GM23248 (cell line): ENCODE data around the gene OR8U1. TPM values are rescaled to one million over a fixed set of nuclear protein-coding genes. Genes with fewer than 3 reads are reported as not detected.

ENCODE experiments used
- DNase-seq: peaks from one replicate; pipeline ENCODE4 v3.0.0-alpha.2; 2015
- H2AFZ ChIP-seq: fragments of 200-600 bp; sonication (generic); 2 replicates; pipeline ENCODE4 v1.6.1; 2016; ENCODE audit warnings: antibody characterized with exemption
- H3F3A ChIP-seq: fragments of 200-600 bp; sonication (generic); 2 replicates; pipeline ENCODE4 v1.6.1; 2016; ENCODE audit warnings: mild to moderate bottlenecking, antibody characterized with exemption, mixed run types; ENCODE audit not compliant: insufficient read depth
- H3K27ac ChIP-seq: fragments of 200-600 bp; sonication (generic); 2 replicates; pipeline ENCODE4 v1.5.1; 2016; ENCODE audit warnings: mild to moderate bottlenecking
- H3K27me3 ChIP-seq: fragments of 200-600 bp; sonication (generic); replicated peaks from 2 replicates; pipeline ENCODE4 v1.6.1; 2016; ENCODE audit warnings: mild to moderate bottlenecking; ENCODE audit not compliant: insufficient read depth
- H3K36me3 ChIP-seq: fragments of 200-600 bp; sonication (generic); 2 replicates; pipeline ENCODE4 v1.6.1; 2016; ENCODE audit warnings: low read depth, mild to moderate bottlenecking
- H3K4me1 ChIP-seq: fragments of 200-600 bp; sonication (generic); 2 replicates; pipeline ENCODE4 v1.6.1; 2016; ENCODE audit warnings: mild to moderate bottlenecking; ENCODE audit not compliant: insufficient read depth
- H3K4me2 ChIP-seq: fragments of 200-600 bp; sonication (generic); one replicate; pipeline ENCODE4 v1.6.1; 2016; ENCODE audit warnings: mild to moderate bottlenecking; ENCODE audit not compliant: unreplicated experiment
- H3K4me3 ChIP-seq: fragments of 200-600 bp; sonication (generic); 2 replicates; pipeline ENCODE4 v1.5.1; 2016; ENCODE audit warnings: mild to moderate bottlenecking
- H3K79me2 ChIP-seq: fragments of 200-600 bp; sonication (generic); 2 replicates; pipeline ENCODE4 v1.6.1; 2016; ENCODE audit warnings: mild to moderate bottlenecking; ENCODE audit not compliant: insufficient read depth
- H3K9ac ChIP-seq: fragments of 200-600 bp; sonication (generic); 2 replicates; pipeline ENCODE4 v1.6.1; 2016; ENCODE audit warnings: mild to moderate bottlenecking
- H3K9me2 ChIP-seq: fragments of 200-600 bp; sonication (generic); 2 replicates; pipeline ENCODE4 v1.6.1; 2016; ENCODE audit warnings: mixed run types, mild to moderate bottlenecking, moderate library complexity; ENCODE audit not compliant: insufficient read depth
- H3K9me3 ChIP-seq: fragments of 200-600 bp; sonication (generic); one replicate; pipeline ENCODE4 v1.6.1; 2017; ENCODE audit warnings: low read depth
- H4K20me1 ChIP-seq: fragments of 200-600 bp; sonication (generic); 2 replicates; pipeline ENCODE4 v1.6.0; 2016; ENCODE audit not compliant: insufficient read depth
- EZH2 ChIP-seq: fragments of 200-600 bp; sonication (generic); IDR thresholded peaks from 2 replicates; pipeline ENCODE4 v1.6.1; 2018; ENCODE audit warnings: antibody characterized with exemption, mild to moderate bottlenecking; ENCODE audit not compliant: insufficient read depth, poor library complexity, severe bottlenecking
- EZH2phosphoT487 ChIP-seq: fragments of 200-600 bp; sonication (generic); IDR thresholded peaks from 2 replicates; pipeline ENCODE4 v1.6.1; 2018; ENCODE audit warnings: antibody characterized with exemption, moderate library complexity, mild to moderate bottlenecking, low read depth; ENCODE audit not compliant: insufficient read depth
- WGBS, 2 experiments: methylation state at CpG; one replicate each; pipeline ENCODE4 v1.1.6; 2015 to 2017; ENCODE audit warnings: low lambda C conversion rate in 2 of 2, low coverage in 1 of 2; ENCODE audit errors: missing lambda C conversion rate in 2 of 2; 5-methylcytosine and 5-hydroxymethylcytosine counted together
- in situ Hi-C: fragments of 300-500 bp; cut with MboI; formaldehyde crosslinking; loops from 2 replicates; pipeline ENCODE4 v1.15.0; 2020
- polyA plus RNA-seq: library from polyadenylated mRNA; unstranded; fragments of >200 nt; fragmentation: Nextera tagmentation; extraction: Ambion mirVana; gene quantifications from 2 replicates; pipeline ENCODE4 v1.2.1, GENCODE V29; 2016
- total RNA-seq: library from RNA; depleted of rRNA; stranded (reverse); fragments of >200 nt; shearing (Covaris generic); gene quantifications from 2 replicates; pipeline ENCODE4 v1.2.3, GENCODE V29; 2014; rRNA removed

Gene OR8U1
- total and polyA plus RNA-seq, 2 experiments from 2014 or later = not detected

DNA sequence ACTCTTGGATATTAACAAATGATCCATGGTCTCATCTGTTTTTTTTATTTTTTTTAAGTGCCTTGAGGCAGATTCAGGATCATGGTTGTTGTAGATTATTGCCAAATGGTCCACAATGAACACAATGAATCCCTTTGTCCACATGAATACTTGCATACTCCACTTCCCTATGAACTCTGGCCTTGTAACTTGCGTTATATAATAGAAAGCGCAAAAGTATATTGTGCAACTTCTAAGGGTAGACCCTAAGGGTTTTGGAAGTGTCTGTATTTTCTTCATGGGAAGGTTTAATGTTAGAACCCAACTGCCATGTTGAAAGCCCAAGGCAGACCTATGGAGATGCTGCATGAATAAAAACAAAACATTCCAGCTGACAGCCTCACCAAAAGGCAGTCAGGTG lies 29.0 kb downstream of the OR8U1 start:
- H4K20me1 ChIP-seq = no peaks in the 10 kb centered on the region
- in situ Hi-C loops = no loop called here
- no peak overlapping the region for H3K9ac ChIP-seq
- H2AFZ ChIP-seq = no peak overlapping the region
- no peaks in the 10 kb centered on the region for H3K36me3 ChIP-seq
- H3K27ac ChIP-seq = no peak overlapping the region
- no peak overlapping the region for H3K4me3 ChIP-seq
- H3K4me1 ChIP-seq = no peaks in the 10 kb centered on the region
- no peak for DNase-seq
- H3K79me2 ChIP-seq = no peaks in the 10 kb centered on the region
- WGBS, 2 experiments = 42 to 56% methylated on average over 2 of the region's 2 CpGs
- no peaks in the 10 kb centered on the region for H3K9me3 ChIP-seq
- TF ChIP-seq EZH2phosphoT487 = no peak
- TF ChIP-seq EZH2 = no peak
- no peaks in the 10 kb centered on the region for H3F3A ChIP-seq
- no peaks in the 10 kb centered on the region for H3K27me3 ChIP-seq
- no peak overlapping the region for H3K4me2 ChIP-seq
- no peaks in the 10 kb centered on the region for H3K9me2 ChIP-seq

DNA sequence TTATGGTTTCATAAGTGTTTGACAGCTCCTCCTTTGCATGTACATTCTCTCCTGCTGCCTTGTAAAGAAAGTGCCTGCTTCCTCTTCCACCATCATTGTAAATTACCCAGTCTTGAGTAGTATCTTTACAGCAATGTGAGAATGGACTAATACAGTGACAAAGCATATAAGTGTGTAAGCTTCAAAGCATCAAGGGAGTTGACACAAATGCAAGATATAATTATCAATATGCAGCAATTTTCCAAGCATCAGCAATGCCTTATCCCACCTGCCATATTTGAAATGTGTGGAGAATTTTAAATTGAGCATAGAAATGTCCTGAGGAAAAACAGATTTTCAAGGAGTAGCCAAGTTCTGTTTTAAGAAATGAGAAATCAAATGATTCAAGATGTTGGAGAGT lies 35.4 kb downstream of the OR8U1 start:
- DNase-seq = no peak
- Histone ChIP-seq H3K36me3 (no peaks in the 10 kb centered on the region), H3K27me3 (no peaks in the 10 kb centered on the region), H3K4me2 (no peak overlapping the region), H3F3A (no peaks in the 10 kb centered on the region), H3K27ac (no peak overlapping the region), H2AFZ (no peak overlapping the region), H3K4me3 (no peak overlapping the region), H3K9ac (no peak overlapping the region), H4K20me1 (no peaks in the 10 kb centered on the region), H3K79me2 (no peaks in the 10 kb centered on the region), H3K4me1 (no peaks in the 10 kb centered on the region), H3K9me3 (no peaks in the 10 kb centered on the region), H3K9me2 (no peaks in the 10 kb centered on the region)
- TF ChIP-seq EZH2phosphoT487 (no peak), EZH2 (no peak)
- in situ Hi-C loops = no loop called here

DNA sequence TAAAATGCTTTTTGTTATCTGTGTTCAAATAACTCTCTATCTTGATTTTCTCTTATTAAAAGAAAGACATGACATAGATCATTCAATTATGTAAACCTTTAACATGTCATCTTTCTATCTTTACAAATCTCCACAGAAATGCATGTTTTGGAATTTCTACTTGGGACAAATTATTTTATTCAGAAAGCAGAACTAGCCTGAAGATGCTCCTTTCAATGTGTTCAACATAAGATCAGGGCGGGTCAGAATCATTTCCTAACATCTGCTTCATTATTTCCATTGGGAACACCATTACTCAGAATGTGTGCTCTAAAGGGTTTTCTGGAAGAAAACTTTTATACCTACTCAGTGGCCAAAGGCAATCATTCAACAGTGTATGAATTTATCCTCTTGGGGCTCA lies 37.0 kb downstream of the OR8U1 start, which contains the start of gene OR5AL1:
Gene OR5AL1 (plus strand): TSS at position 301 of the 400 bp plus-strand sequence.
- in situ Hi-C loops = no loop called here
- no peaks in the 10 kb centered on the region for H3K27me3 ChIP-seq
- no peaks in the 10 kb centered on the region for H3K36me3 ChIP-seq
- H3F3A ChIP-seq = no peaks in the 10 kb centered on the region
- H3K4me2 ChIP-seq = no peak within 1 kb of the TSS
- no peaks in the 10 kb centered on the region for H3K4me1 ChIP-seq
- H3K9me3 ChIP-seq = no peaks in the 10 kb centered on the region
- H3K27ac ChIP-seq = no peak within 1 kb of the TSS
- TF ChIP-seq EZH2 (no peak), EZH2phosphoT487 (no peak)
- H3K9ac ChIP-seq = no peak within 1 kb of the TSS
- H3K9me2 ChIP-seq = no peaks in the 10 kb centered on the region
- no peaks in the 10 kb centered on the region for H3K79me2 ChIP-seq
- WGBS, 2 experiments = 0 to 5% methylated on average over 1 of the region's 1 CpG
- H3K4me3 ChIP-seq = no peak within 1 kb of the TSS
- H2AFZ ChIP-seq = no peak within 1 kb of the TSS
- H4K20me1 ChIP-seq = no peaks in the 10 kb centered on the region
- DNase-seq = no peak

Other genes starting within 250 kb of the OR8U1 start
- not detected in 2 replicates for gene OR8J3, start 235.4 kb upstream of the OR8U1 start, total RNA-seq
- gene OR8J3, start 235.4 kb upstream of the OR8U1 start, polyA plus RNA-seq = not detected in 2 replicates
- gene OR8K5, start 215.3 kb upstream of the OR8U1 start, total RNA-seq = not detected in 2 replicates
- not detected in 2 replicates for gene OR8K5, start 215.3 kb upstream of the OR8U1 start, polyA plus RNA-seq
- gene OR5J2, start 199.0 kb upstream of the OR8U1 start, total RNA-seq = not detected in 2 replicates
- gene OR5J2, start 199.0 kb upstream of the OR8U1 start, polyA plus RNA-seq = not detected in 2 replicates
- not detected in 2 replicates for gene OR5T2, start 141.4 kb upstream of the OR8U1 start, total RNA-seq
- not detected in 2 replicates for gene OR5T2, start 141.4 kb upstream of the OR8U1 start, polyA plus RNA-seq
- not detected in 2 replicates for gene OR5T3, start 123.4 kb upstream of the OR8U1 start, total RNA-seq
- gene OR5T3, start 123.4 kb upstream of the OR8U1 start, polyA plus RNA-seq = not detected in 2 replicates
- not detected in 2 replicates for gene OR5T1, start 101.5 kb upstream of the OR8U1 start, total RNA-seq
- gene OR5T1, start 101.5 kb upstream of the OR8U1 start, polyA plus RNA-seq = not detected in 2 replicates
- not detected in 2 replicates for gene OR8H1, start 83.4 kb upstream of the OR8U1 start, total RNA-seq
- gene OR8H1, start 83.4 kb upstream of the OR8U1 start, polyA plus RNA-seq = not detected in 2 replicates
- not detected in 2 replicates for gene OR8K3, start 60.5 kb upstream of the OR8U1 start, total RNA-seq
- gene OR8K3, start 60.5 kb upstream of the OR8U1 start, polyA plus RNA-seq = not detected in 2 replicates
- gene OR8K1, start 29.6 kb upstream of the OR8U1 start, total RNA-seq = not detected in 2 replicates
- not detected in 2 replicates for gene OR8K1, start 29.6 kb upstream of the OR8U1 start, polyA plus RNA-seq
- not detected in 2 replicates for gene OR8J1, start 21.3 kb upstream of the OR8U1 start, total RNA-seq
- gene OR8J1, start 21.3 kb upstream of the OR8U1 start, polyA plus RNA-seq = not detected in 2 replicates
- gene OR5AL1, start 37.1 kb downstream of the OR8U1 start, total RNA-seq = not detected in 2 replicates
- gene OR5AL1, start 37.1 kb downstream of the OR8U1 start, polyA plus RNA-seq = not detected in 2 replicates
- not detected in 2 replicates for gene OR5M3, start 97.7 kb downstream of the OR8U1 start, total RNA-seq
- gene OR5M3, start 97.7 kb downstream of the OR8U1 start, polyA plus RNA-seq = not detected in 2 replicates
- gene OR5M8, start 115.7 kb downstream of the OR8U1 start, total RNA-seq = not detected in 2 replicates
- not detected in 2 replicates for gene OR5M8, start 115.7 kb downstream of the OR8U1 start, polyA plus RNA-seq
- gene OR5M11, start 167.6 kb downstream of the OR8U1 start, total RNA-seq = not detected in 2 replicates
- gene OR5M11, start 167.6 kb downstream of the OR8U1 start, polyA plus RNA-seq = not detected in 2 replicates
- gene OR5M10, start 202.1 kb downstream of the OR8U1 start, total RNA-seq = not detected in 2 replicates
- not detected in 2 replicates for gene OR5M10, start 202.1 kb downstream of the OR8U1 start, polyA plus RNA-seq
- not detected in 2 replicates for gene OR5M1, start 239.2 kb downstream of the OR8U1 start, total RNA-seq
- not detected in 2 replicates for gene OR5M1, start 239.2 kb downstream of the OR8U1 start, polyA plus RNA-seq